Measurements from ENCODE around the gene ZFYVE27. TPM values are rescaled to one million over a fixed set of nuclear protein-coding genes. Genes with fewer than 3 reads are reported as not detected.

ZFYVE27 gene
- total and polyA plus RNA-seq, 2 donors (not counting 3 experiments of a cell fraction or from before 2014, with no cell fraction given), result 16.3 to 24.2 TPM

DNA sequence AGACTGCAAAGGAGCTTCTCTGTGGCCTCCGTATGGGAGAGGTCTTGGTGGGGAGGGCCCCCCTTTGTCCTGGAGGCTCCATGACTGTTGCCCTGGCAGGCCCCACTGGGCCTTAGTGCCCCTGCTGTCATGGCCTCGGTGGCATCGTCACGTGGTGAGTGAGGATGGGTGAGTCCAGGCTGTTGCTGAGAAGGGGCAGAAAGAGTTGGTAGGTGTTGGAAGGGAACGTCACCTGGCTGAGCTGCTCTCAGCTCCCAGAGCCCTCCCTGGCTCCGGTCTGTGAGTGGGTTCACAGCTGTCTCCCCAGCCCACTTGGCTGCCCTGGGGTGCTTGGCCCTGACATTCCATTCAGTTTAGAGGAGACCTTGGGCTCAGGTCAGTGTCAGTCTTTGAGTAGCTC, 18.8 kb downstream of the ZFYVE27 start:
- FAIRE-seq, result no peak
- H3K36me3 ChIP-seq (ENCODE audit: control insufficient read depth in 2 of 2, extremely low read depth in 1 of 2, insufficient read depth in 2 of 2, low read length in 2 of 2), result peaks cover 14 to 62% of the 10 kb centered on the region in 2 experiments
- BruUV-seq (replicated peaks), result no TSS peak

DNA sequence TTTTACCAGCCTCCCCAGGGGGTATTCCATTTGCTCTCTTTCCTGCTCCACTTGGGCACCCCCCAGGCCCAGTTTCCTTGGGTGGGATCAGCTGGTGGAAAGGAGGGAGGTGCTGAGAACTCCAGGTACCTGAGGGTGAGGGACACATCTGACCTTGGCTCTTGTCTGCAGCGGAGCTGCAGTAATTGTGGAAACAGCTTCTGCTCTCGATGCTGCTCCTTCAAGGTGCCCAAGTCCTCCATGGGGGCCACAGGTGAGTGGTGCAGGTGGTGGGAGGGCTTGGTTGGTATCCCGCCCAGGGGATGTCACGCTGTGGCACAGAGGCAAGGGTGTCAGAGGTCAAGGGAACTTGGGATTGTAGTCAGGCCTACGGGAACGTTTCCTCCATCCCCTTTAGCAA, 20.5 kb downstream of the ZFYVE27 start:
- ChIA-PET CTCF (interaction anchor here (1.1 to 2.5 kb wide), 3 partner anchors 80 to 284 kb away, joined by 3 to 19 read pairs (median 8); no protein-coding TSS in a partner anchor), POLR2A (no interaction called here)
- Histone ChIP-seq H3K4me1 (ENCODE audit: control insufficient read depth, extremely low read depth, insufficient read depth, low read length) (no peaks in the 10 kb centered on the region), H3K4me2 (ENCODE audit: insufficient read depth, low read length) (no peak overlapping the region), H3K4me3 (replicated peaks in 1 of 3; ENCODE audit: insufficient read depth in 1 of 3, low read depth in 1 of 3, low read length in 3 of 3) (no peak overlapping the region), H2AFZ (ENCODE audit: low read depth, low read length) (no peak overlapping the region), H3K9ac (replicated peaks; ENCODE audit: extremely low read depth, insufficient read depth, low read length) (no peak overlapping the region), H3K27me3 (ENCODE audit: control insufficient read depth in 2 of 2, insufficient read depth in 2 of 2, low read length in 2 of 2) (no peaks in the 10 kb centered on the region), H3K79me2 (ENCODE audit: control insufficient read depth, insufficient read depth, low read length) (no peaks in the 10 kb centered on the region), H3K9me1 (replicated peaks; ENCODE audit: control insufficient read depth, extremely low read depth, insufficient read depth, low read length) (no peaks in the 10 kb centered on the region), H3K36me3 (ENCODE audit: control insufficient read depth in 2 of 2, extremely low read depth in 1 of 2, insufficient read depth in 2 of 2, low read length in 2 of 2) (peaks cover 14 to 56% of the 10 kb centered on the region in 2 experiments), H4K20me1 (replicated peaks; ENCODE audit: control insufficient read depth, extremely low read depth, insufficient read depth, low read length) (no peaks in the 10 kb centered on the region), H3K27ac (ENCODE audit: insufficient read depth, low read depth, low read length) (no peak overlapping the region), H3K9me3 (replicated peaks; ENCODE audit: control insufficient read depth, insufficient read depth, low read length) (no peaks in the 10 kb centered on the region)
- dilution Hi-C loops (cut with MboI; ENCODE audit: extremely low pct_ligation_motif_present, low sequenced_read_pairs) (no loop called here), intact Hi-C loops (cut with micrococcal nuclease) (no loop called here)
- TF ChIP-seq FOS (IDR thresholded peaks at IDR 0.05; ENCODE audit: borderline replicate concordance, insufficient read depth, low read length) (no peak), GATA2 (IDR thresholded peaks at IDR 0.05; ENCODE audit: insufficient read depth, insufficient read length, low read depth, low read length) (no peak), MYC (IDR thresholded peaks at IDR 0.05; ENCODE audit: low read depth, low read length) (no peak)
- TF ChIP-seq, protein P1, sequence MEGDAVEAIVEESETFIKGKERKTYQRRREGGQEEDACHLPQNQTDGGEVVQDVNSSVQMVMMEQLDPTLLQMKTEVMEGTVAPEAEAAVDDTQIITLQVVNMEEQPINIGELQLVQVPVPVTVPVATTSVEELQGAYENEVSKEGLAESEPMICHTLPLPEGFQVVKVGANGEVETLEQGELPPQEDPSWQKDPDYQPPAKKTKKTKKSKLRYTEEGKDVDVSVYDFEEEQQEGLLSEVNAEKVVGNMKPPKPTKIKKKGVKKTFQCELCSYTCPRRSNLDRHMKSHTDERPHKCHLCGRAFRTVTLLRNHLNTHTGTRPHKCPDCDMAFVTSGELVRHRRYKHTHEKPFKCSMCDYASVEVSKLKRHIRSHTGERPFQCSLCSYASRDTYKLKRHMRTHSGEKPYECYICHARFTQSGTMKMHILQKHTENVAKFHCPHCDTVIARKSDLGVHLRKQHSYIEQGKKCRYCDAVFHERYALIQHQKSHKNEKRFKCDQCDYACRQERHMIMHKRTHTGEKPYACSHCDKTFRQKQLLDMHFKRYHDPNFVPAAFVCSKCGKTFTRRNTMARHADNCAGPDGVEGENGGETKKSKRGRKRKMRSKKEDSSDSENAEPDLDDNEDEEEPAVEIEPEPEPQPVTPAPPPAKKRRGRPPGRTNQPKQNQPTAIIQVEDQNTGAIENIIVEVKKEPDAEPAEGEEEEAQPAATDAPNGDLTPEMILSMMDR (IDR thresholded peaks at IDR 0.05; ENCODE audit: extremely low read depth in 1 of 2, insufficient read depth in 1 of 2, low read depth in 1 of 2, low read length in 2 of 2), result no peak
- FAIRE-seq (no peak), DNase-seq (ENCODE audit: low read depth, low spot score) (no peak)
- no TSS peak for BruUV-seq (replicated peaks)

More for the DNA sequence above, 18.8 kb downstream of the ZFYVE27 start:
- H3K4me1 ChIP-seq (ENCODE audit: control insufficient read depth, extremely low read depth, insufficient read depth, low read length), result no peaks in the 10 kb centered on the region
- H3K79me2 ChIP-seq (ENCODE audit: control insufficient read depth, insufficient read depth, low read length), result no peaks in the 10 kb centered on the region
- no peaks in the 10 kb centered on the region for H3K9me3 ChIP-seq (replicated peaks; ENCODE audit: control insufficient read depth, insufficient read depth, low read length)
- TF ChIP-seq, protein P2, sequence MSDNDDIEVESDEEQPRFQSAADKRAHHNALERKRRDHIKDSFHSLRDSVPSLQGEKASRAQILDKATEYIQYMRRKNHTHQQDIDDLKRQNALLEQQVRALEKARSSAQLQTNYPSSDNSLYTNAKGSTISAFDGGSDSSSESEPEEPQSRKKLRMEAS (IDR thresholded peaks at IDR 0.05; ENCODE audit: insufficient read depth, insufficient read length), result no peak
- TF ChIP-seq, protein P1 (IDR thresholded peaks at IDR 0.05; ENCODE audit: extremely low read depth in 1 of 2, insufficient read depth in 1 of 2, low read depth in 1 of 2, low read length in 2 of 2), result no peak
- no peak for TF ChIP-seq GATA2 (IDR thresholded peaks at IDR 0.05; ENCODE audit: insufficient read depth, insufficient read length, low read depth, low read length)
- no peak for TF ChIP-seq EZH2 (IDR thresholded peaks at IDR 0.05; ENCODE audit: borderline replicate concordance, low read depth, low read length, severe bottlenecking)
- no peak for TF ChIP-seq MYC (IDR thresholded peaks at IDR 0.05; ENCODE audit: low read depth, low read length)
- no peak overlapping the region for H3K9ac ChIP-seq (replicated peaks; ENCODE audit: extremely low read depth, insufficient read depth, low read length)
- ChIA-PET CTCF (interaction anchor here (0.8 kb wide), 1 partner anchor 54 kb away, joined by 3 read pairs; no protein-coding TSS in a partner anchor), POLR2A (no interaction called here)
- no peak overlapping the region for H3K4me3 ChIP-seq (replicated peaks in 1 of 3; ENCODE audit: insufficient read depth in 1 of 3, low read depth in 1 of 3, low read length in 3 of 3)
- no peak for DNase-seq (ENCODE audit: low read depth, low spot score)
- dilution Hi-C loops (cut with MboI; ENCODE audit: extremely low pct_ligation_motif_present, low sequenced_read_pairs) (no loop called here), intact Hi-C loops (cut with micrococcal nuclease) (no loop called here)
- no peaks in the 10 kb centered on the region for H3K9me1 ChIP-seq (replicated peaks; ENCODE audit: control insufficient read depth, extremely low read depth, insufficient read depth, low read length)
- no peak overlapping the region for H3K27ac ChIP-seq (ENCODE audit: insufficient read depth, low read depth, low read length)
- no peak overlapping the region for H3K4me2 ChIP-seq (ENCODE audit: insufficient read depth, low read length)
- no peaks in the 10 kb centered on the region for H3K27me3 ChIP-seq (ENCODE audit: control insufficient read depth in 2 of 2, insufficient read depth in 2 of 2, low read length in 2 of 2)
- H4K20me1 ChIP-seq (replicated peaks; ENCODE audit: control insufficient read depth, extremely low read depth, insufficient read depth, low read length), result peaks cover 2% of the 10 kb centered on the region
- H2AFZ ChIP-seq (ENCODE audit: low read depth, low read length), result no peak overlapping the region
